ENCODE data around the gene IL1RAP.
A peak's percentile ranks its signal among the peaks of the same experiment; 100 is the strongest.
"Not testable (repeated sequence)": the region's sequence is repeated elsewhere in the genome, so short reads cannot be mapped to it uniquely, and the experiment has no call there.

IL1RAP gene

GRCh38 chr3:190513409-190514370 lies at the start of gene IL1RAP:
Gene IL1RAP, plus strand, starts transcription at chr3:190514085. Its CDS starts 50,205 bp downstream, at chr3:190564290.
- DNase-seq = peak; percentile 95

GRCh38 chr3:190467922-190468321 lies 46.0 kb upstream of the IL1RAP start:
- DNase-seq = no peak

GRCh38 chr3:190473261-190473660 lies 40.6 kb upstream of the IL1RAP start:
- DNase-seq = not testable (repeated sequence)

- no peak for DNase-seq
Measured at GRCh38 chr3:190481779-190482178, 32.1 kb upstream of the IL1RAP start.

- no peak for DNase-seq
Measured at GRCh38 chr3:190485830-190486532, 27.9 kb upstream of the IL1RAP start.

GRCh38 chr3:190486533-190486864 lies 27.4 kb upstream of the IL1RAP start:
- DNase-seq = no peak

GRCh38 chr3:190486908-190487607 lies 26.8 kb upstream of the IL1RAP start:
- no peak for DNase-seq

- DNase-seq = no peak
Measured at GRCh38 chr3:190491533-190492054, 22.3 kb upstream of the IL1RAP start.

- DNase-seq = no peak
Measured at GRCh38 chr3:190492129-190492528, 21.8 kb upstream of the IL1RAP start.

GRCh38 chr3:190492966-190493365 lies 20.9 kb upstream of the IL1RAP start:
- no peak for DNase-seq

- DNase-seq = no peak
Measured at GRCh38 chr3:190494907-190495306, 19.0 kb upstream of the IL1RAP start.

GRCh38 chr3:190495354-190495753 lies 18.5 kb upstream of the IL1RAP start:
- DNase-seq = no peak

- DNase-seq = no peak
Measured at GRCh38 chr3:190495796-190496195, 18.1 kb upstream of the IL1RAP start.

GRCh38 chr3:190496859-190497258 lies 17.0 kb upstream of the IL1RAP start:
- no peak for DNase-seq

GRCh38 chr3:190497811-190498210 lies 16.1 kb upstream of the IL1RAP start:
- no peak for DNase-seq

- DNase-seq = no peak
Measured at GRCh38 chr3:190498293-190498692, 15.6 kb upstream of the IL1RAP start.

GRCh38 chr3:190499122-190499521 lies 14.8 kb upstream of the IL1RAP start:
- no peak for DNase-seq

GRCh38 chr3:190502946-190503345 lies 10.9 kb upstream of the IL1RAP start:
- no peak for DNase-seq

- no peak for DNase-seq
Measured at GRCh38 chr3:190504354-190505125, 9.3 kb upstream of the IL1RAP start.

GRCh38 chr3:190505381-190506003 lies 8.4 kb upstream of the IL1RAP start:
- DNase-seq = no peak

GRCh38 chr3:190506271-190506670 lies 7.6 kb upstream of the IL1RAP start:
- no peak for DNase-seq

GRCh38 chr3:190512666-190513065 lies 1.2 kb upstream of the IL1RAP start:
- DNase-seq = no peak

Data from KG1 (cell line).